MCF 10A (cell line): ENCODE measurements around the gene KIF3A. TPM values are rescaled to one million over a fixed set of nuclear protein-coding genes. Genes with fewer than 3 reads are reported as not detected.

Experiments used
- BruUV-seq: library from RNA; stranded (reverse); fragments of 400-500 nt; replicated peaks from 2 replicates; lab custom pipeline; 2021; lab: Mats Ljungman, UMichigan
- CTCF ChIA-PET: fragments of 300-600 bp; sonication (Branson Sonifier 250); formaldehyde crosslinking; extraction: SDS; loops from one replicate; lab custom pipeline; 2021; ENCODE audit warnings: antibody characterized with exemption, inconsistent platforms; lab: Yijun Ruan, JAX
- POLR2A ChIA-PET: fragments of 300-600, 350-650 bp; sonication (Branson Sonifier 250); formaldehyde crosslinking; extraction: SDS; loops from one replicate; lab custom pipeline; 2020; ENCODE audit warnings: antibody characterized with exemption, inconsistent platforms; lab: Yijun Ruan, JAX
- DNase-seq: peaks from one replicate; pipeline ENCODE4 v3.0.0-alpha.2; 2018; ENCODE audit not compliant: unreplicated experiment
- H3K27ac Mint-ChIP-seq: one replicate; pipeline ENCODE4 v1.8.0; 2022; ENCODE audit warnings: mild to moderate bottlenecking, low read depth, mixed read lengths; ENCODE audit not compliant: unreplicated experiment
- H3K27me3 Mint-ChIP-seq: one replicate; pipeline ENCODE4 v1.8.0; 2022; ENCODE audit warnings: mixed read lengths; ENCODE audit not compliant: insufficient read depth, unreplicated experiment
- H3K36me3 Mint-ChIP-seq: one replicate; pipeline ENCODE4 v1.8.0; 2022; ENCODE audit warnings: mild to moderate bottlenecking, moderate library complexity, mixed read lengths; ENCODE audit not compliant: insufficient read depth, unreplicated experiment
- H3K4me1 Mint-ChIP-seq: one replicate; pipeline ENCODE4 v1.8.0; 2022; ENCODE audit warnings: mixed read lengths; ENCODE audit not compliant: insufficient read depth, unreplicated experiment
- H3K4me3 Mint-ChIP-seq: one replicate; pipeline ENCODE4 v1.8.0; 2022; ENCODE audit warnings: mild to moderate bottlenecking, moderate library complexity, mixed read lengths; ENCODE audit not compliant: unreplicated experiment
- H3K9me3 Mint-ChIP-seq: one replicate; pipeline ENCODE4 v1.8.0; 2022; ENCODE audit warnings: mixed read lengths; ENCODE audit not compliant: unreplicated experiment
- intact Hi-C: fragments of 100-400 bp; cut with micrococcal nuclease; formaldehyde crosslinking; loops from 2 replicates; pipeline ENCODE4 v1.14.1; 2022
- total RNA-seq: library from RNA; stranded (reverse); gene quantifications from 2 replicates; pipeline ENCODE4 v1.2.3, GENCODE V29; 2022
- TF ChIP-seq, protein P1 (sequence below): fragments of 200-600 bp; IDR thresholded peaks from one replicate; pipeline ENCODE4 v1.8.0; 2022; ENCODE audit warnings: antibody characterized with exemption, mild to moderate bottlenecking; ENCODE audit not compliant: unreplicated experiment

The KIF3A gene
- total RNA-seq, 1 experiment from 2014 or later, result 23.9 TPM

GRCh38 chr5:132772291-132773070, 35.1 kb upstream of the KIF3A start:
- H3K9me3 Mint-ChIP-seq, result no peaks in the 10 kb centered on the region
- no peaks in the 10 kb centered on the region for H3K36me3 Mint-ChIP-seq
- peaks cover 19% of the 10 kb centered on the region for H3K4me1 Mint-ChIP-seq
- no TSS peak for BruUV-seq
- no peak overlapping the region for H3K27ac Mint-ChIP-seq
- ChIA-PET POLR2A (interaction anchor here (0.7 to 1.0 kb wide), 2 partner anchors 9 to 34 kb away, joined by 3 to 7 read pairs; no protein-coding TSS in a partner anchor), CTCF (interaction anchor here (0.9 to 1.4 kb wide), 2 partner anchors 18 to 245 kb away, joined by 3 read pairs; no protein-coding TSS in a partner anchor)
- no peak for DNase-seq
- H3K4me3 Mint-ChIP-seq, result no peak overlapping the region
- TF ChIP-seq, protein P1, sequence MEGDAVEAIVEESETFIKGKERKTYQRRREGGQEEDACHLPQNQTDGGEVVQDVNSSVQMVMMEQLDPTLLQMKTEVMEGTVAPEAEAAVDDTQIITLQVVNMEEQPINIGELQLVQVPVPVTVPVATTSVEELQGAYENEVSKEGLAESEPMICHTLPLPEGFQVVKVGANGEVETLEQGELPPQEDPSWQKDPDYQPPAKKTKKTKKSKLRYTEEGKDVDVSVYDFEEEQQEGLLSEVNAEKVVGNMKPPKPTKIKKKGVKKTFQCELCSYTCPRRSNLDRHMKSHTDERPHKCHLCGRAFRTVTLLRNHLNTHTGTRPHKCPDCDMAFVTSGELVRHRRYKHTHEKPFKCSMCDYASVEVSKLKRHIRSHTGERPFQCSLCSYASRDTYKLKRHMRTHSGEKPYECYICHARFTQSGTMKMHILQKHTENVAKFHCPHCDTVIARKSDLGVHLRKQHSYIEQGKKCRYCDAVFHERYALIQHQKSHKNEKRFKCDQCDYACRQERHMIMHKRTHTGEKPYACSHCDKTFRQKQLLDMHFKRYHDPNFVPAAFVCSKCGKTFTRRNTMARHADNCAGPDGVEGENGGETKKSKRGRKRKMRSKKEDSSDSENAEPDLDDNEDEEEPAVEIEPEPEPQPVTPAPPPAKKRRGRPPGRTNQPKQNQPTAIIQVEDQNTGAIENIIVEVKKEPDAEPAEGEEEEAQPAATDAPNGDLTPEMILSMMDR, result no peak
- intact Hi-C loops, result no loop called here
- H3K27me3 Mint-ChIP-seq, result no peaks in the 10 kb centered on the region

DNA sequence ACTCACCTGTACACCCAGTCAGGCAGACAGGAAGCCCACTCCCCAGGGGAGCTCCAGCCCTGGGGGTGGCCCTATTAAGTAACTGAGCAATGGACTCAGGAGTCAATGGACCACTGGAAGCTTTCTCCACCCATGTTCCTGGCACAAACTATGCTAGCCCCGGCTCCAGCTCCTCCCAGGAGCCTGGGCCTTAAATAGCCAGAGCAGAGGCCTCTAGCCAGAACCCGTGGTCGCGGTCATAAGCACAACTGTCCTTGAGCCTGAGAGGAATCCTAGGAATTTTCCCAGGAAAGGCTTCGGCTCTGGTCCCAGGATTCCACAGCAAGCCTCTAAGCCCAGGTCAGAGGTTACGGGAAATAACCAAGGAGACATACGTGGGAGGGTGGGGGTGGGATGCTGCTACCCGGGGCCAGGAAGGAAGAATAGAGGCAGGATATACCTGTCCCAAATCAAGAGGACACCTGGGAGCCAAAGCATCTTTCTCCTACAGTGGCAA, 34.2 kb upstream of the KIF3A start:
- Mint-ChIP-seq H3K36me3 (no peaks in the 10 kb centered on the region), H3K4me1 (peaks cover 19% of the 10 kb centered on the region), H3K9me3 (no peaks in the 10 kb centered on the region), H3K27ac (no peak overlapping the region), H3K4me3 (no peak overlapping the region), H3K27me3 (no peaks in the 10 kb centered on the region)
- POLR2A ChIA-PET, result interaction anchor here (0.7 kb wide), 1 partner anchor 10 kb away, joined by 7 read pairs; no protein-coding TSS in a partner anchor
- no peak for DNase-seq
- intact Hi-C loops, result no loop called here
- CTCF ChIA-PET, result interaction anchor here (0.9 to 1.5 kb wide), 2 partner anchors 16 to 17 kb away, joined by 3 to 4 read pairs; no protein-coding TSS in a partner anchor
- TF ChIP-seq, protein P1, result no peak
- BruUV-seq, result no TSS peak

DNA sequence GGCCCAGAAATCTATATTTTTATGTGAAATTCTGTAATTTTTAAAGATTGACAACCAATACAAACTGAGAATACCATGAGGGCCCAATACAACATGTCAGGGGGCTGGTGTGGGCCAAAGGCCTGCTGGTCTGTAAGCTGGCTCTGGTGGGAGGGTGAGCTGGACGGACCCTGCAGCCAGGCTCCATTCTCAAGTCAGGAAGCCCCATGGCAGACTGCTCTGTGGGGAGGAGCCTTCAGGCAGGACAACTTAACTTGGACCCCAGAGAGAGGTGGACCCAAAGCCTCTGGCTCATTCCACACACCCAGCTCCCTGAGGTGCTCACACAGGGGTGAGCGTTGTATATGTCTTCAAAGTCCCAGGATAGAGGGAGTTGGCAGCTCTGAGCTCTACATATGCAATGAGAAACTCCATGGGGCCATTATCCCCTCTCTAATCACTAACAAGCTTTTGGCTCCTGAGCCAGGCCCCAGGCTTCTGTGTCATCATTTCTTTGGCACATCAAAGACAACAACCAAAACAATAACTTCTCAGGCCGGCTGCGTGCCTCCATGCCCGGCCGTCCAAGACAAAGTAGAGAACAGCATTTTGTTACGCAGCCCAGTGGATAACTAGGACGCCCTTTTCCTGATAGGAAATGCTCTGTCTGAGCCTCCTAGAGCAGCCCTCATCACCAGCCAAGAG, 33.3 kb upstream of the KIF3A start:
- H3K27me3 Mint-ChIP-seq, result no peaks in the 10 kb centered on the region
- no peaks in the 10 kb centered on the region for H3K36me3 Mint-ChIP-seq
- TF ChIP-seq, protein P1, result no peak
- BruUV-seq, result no TSS peak
- DNase-seq, result no peak
- intact Hi-C loops, result no loop called here
- no peak overlapping the region for H3K27ac Mint-ChIP-seq
- peaks cover 18% of the 10 kb centered on the region for H3K4me1 Mint-ChIP-seq
- CTCF ChIA-PET, result interaction anchor here (0.8 to 1.5 kb wide), 3 partner anchors 17 to 245 kb away, joined by 4 to 9 read pairs (median 5); no protein-coding TSS in a partner anchor
- POLR2A ChIA-PET, result no interaction called here
- no peaks in the 10 kb centered on the region for H3K9me3 Mint-ChIP-seq
- no peak overlapping the region for H3K4me3 Mint-ChIP-seq

- BruUV-seq, result no TSS peak
- no peak for DNase-seq
- intact Hi-C loops, result no loop called here
- H3K9me3 Mint-ChIP-seq, result no peaks in the 10 kb centered on the region
- TF ChIP-seq, protein P1, result no peak
- peaks cover under 1% of the 10 kb centered on the region for H3K4me1 Mint-ChIP-seq
- ChIA-PET POLR2A (interaction anchor here (2.0 kb wide), 1 partner anchor 31 kb away, joined by 9 read pairs; the partner anchor contains the start of gene KIF3A), CTCF (interaction anchor here (0.8 to 1.4 kb wide), 2 partner anchors 49 to 51 kb away, joined by 3 to 5 read pairs; no protein-coding TSS in a partner anchor)
- no peak overlapping the region for H3K27ac Mint-ChIP-seq
- H3K36me3 Mint-ChIP-seq, result peaks cover 6% of the 10 kb centered on the region
- H3K4me3 Mint-ChIP-seq, result no peak overlapping the region
- no peaks in the 10 kb centered on the region for H3K27me3 Mint-ChIP-seq
Observed at GRCh38 chr5:132768485-132768868, 31.1 kb upstream of the KIF3A start.
